Activated naive CD8-positive, alpha-beta T cell treated with anti-CD3 and anti-CD28 coated beads for 36 hours (primary cell): ENCODE measurements around the gene PIN1. TPM values are rescaled to one million over a fixed set of nuclear protein-coding genes. Genes with fewer than 3 reads are reported as not detected.
"Not testable (repeated sequence)": the region's sequence is repeated elsewhere in the genome, so short reads cannot be mapped to it uniquely, and the experiment has no call there.

Experiments
- DNase-seq: peaks from one replicate; pipeline ENCODE4 v3.0.0; 2021
- H3K27ac Mint-ChIP-seq: one replicate; pipeline ENCODE4 v1.8.0; 2022; ENCODE audit warnings: mild to moderate bottlenecking, moderate library complexity, mixed read lengths
- H3K27me3 Mint-ChIP-seq: one replicate; pipeline ENCODE4 v1.8.0; 2022; ENCODE audit warnings: mild to moderate bottlenecking, mixed read lengths
- H3K36me3 Mint-ChIP-seq: one replicate; pipeline ENCODE4 v1.8.0; 2021; ENCODE audit warnings: mild to moderate bottlenecking, mixed read lengths
- H3K4me1 Mint-ChIP-seq: one replicate; pipeline ENCODE4 v1.8.0; 2021; ENCODE audit warnings: mixed read lengths
- H3K4me3 Mint-ChIP-seq: one replicate; pipeline ENCODE4 v1.8.0; 2022; ENCODE audit warnings: mild to moderate bottlenecking, moderate library complexity, mixed read lengths
- H3K9me3 Mint-ChIP-seq: one replicate; pipeline ENCODE4 v1.8.0; 2022; ENCODE audit warnings: mixed read lengths
- total RNA-seq, 2 experiments: library from RNA; stranded (reverse); gene quantifications; one replicate each; pipeline ENCODE4 v1.2.3, GENCODE V29; 2021

PIN1 gene
- total RNA-seq, 2 experiments from 2014 or later: 85.5 to 90.9 TPM

- Mint-ChIP-seq H3K27me3 (no peaks in the 10 kb centered on the region), H3K4me1 (peaks cover 21% of the 10 kb centered on the region), H3K27ac (no peak overlapping the region), H3K9me3 (no peaks in the 10 kb centered on the region), H3K4me3 (no peak overlapping the region), H3K36me3 (peaks cover 33% of the 10 kb centered on the region)
- DNase-seq: no peak
Measured at GRCh38 chr19:9838324-9838723, 3.2 kb downstream of the PIN1 start.

GRCh38 chr19:9839415-9839814, 4.3 kb downstream of the PIN1 start:
- Mint-ChIP-seq H3K27me3 (no peaks in the 10 kb centered on the region), H3K9me3 (no peaks in the 10 kb centered on the region), H3K36me3 (peaks cover 42% of the 10 kb centered on the region), H3K27ac (no peak overlapping the region), H3K4me3 (no peak overlapping the region), H3K4me1 (peaks cover 20% of the 10 kb centered on the region)
- no peak for DNase-seq

GRCh38 chr19:9842834-9843625, 7.9 kb downstream of the PIN1 start:
- Mint-ChIP-seq H3K27ac (no peak overlapping the region), H3K4me1 (peaks cover 16% of the 10 kb centered on the region), H3K9me3 (no peaks in the 10 kb centered on the region), H3K36me3 (peaks cover 45% of the 10 kb centered on the region), H3K27me3 (no peaks in the 10 kb centered on the region), H3K4me3 (no peak overlapping the region)
- DNase-seq: no peak

- H3K27me3 Mint-ChIP-seq, H3K9me3 Mint-ChIP-seq, H3K27ac Mint-ChIP-seq, DNase-seq, H3K4me3 Mint-ChIP-seq: not testable (repeated sequence)
- Mint-ChIP-seq H3K4me1 (peaks cover 15% of the 10 kb centered on the region), H3K36me3 (peaks cover 45% of the 10 kb centered on the region)
Measured at GRCh38 chr19:9843626-9844273, 8.6 kb downstream of the PIN1 start.

GRCh38 chr19:9847087-9847671, 12.1 kb downstream of the PIN1 start:
- no peak overlapping the region for H3K4me3 Mint-ChIP-seq

GRCh38 chr19:9848060-9848459, 12.9 kb downstream of the PIN1 start:
- no peaks in the 10 kb centered on the region for H3K9me3 Mint-ChIP-seq
- peaks cover 13% of the 10 kb centered on the region for H3K4me1 Mint-ChIP-seq
- no peaks in the 10 kb centered on the region for H3K27me3 Mint-ChIP-seq
- H3K4me3 Mint-ChIP-seq: no peak overlapping the region
- no peak overlapping the region for H3K27ac Mint-ChIP-seq
- H3K36me3 Mint-ChIP-seq: peaks cover 20% of the 10 kb centered on the region
- DNase-seq: no peak

More at GRCh38 chr19:9847087-9847671, 12.1 kb downstream of the PIN1 start:
- Mint-ChIP-seq H3K27me3 (no peaks in the 10 kb centered on the region), H3K4me1 (peaks cover 12% of the 10 kb centered on the region), H3K27ac (no peak overlapping the region), H3K9me3 (no peaks in the 10 kb centered on the region), H3K36me3 (peaks cover 28% of the 10 kb centered on the region)
- DNase-seq: peak; percentile 55

- Mint-ChIP-seq H3K4me3 (no peak overlapping the region), H3K4me1 (peaks cover 15% of the 10 kb centered on the region), H3K36me3 (peaks cover 14% of the 10 kb centered on the region), H3K27ac (no peak overlapping the region), H3K27me3 (no peaks in the 10 kb centered on the region), H3K9me3 (no peaks in the 10 kb centered on the region)
- no peak for DNase-seq
Measured at GRCh38 chr19:9848762-9849161, 13.6 kb downstream of the PIN1 start.

- Mint-ChIP-seq H3K36me3 (peaks cover 9% of the 10 kb centered on the region), H3K9me3 (no peaks in the 10 kb centered on the region), H3K27ac (no peak overlapping the region), H3K27me3 (no peaks in the 10 kb centered on the region), H3K4me1 (peaks cover 17% of the 10 kb centered on the region), H3K4me3 (no peak overlapping the region)
- no peak for DNase-seq
Measured at GRCh38 chr19:9849791-9850190, 14.7 kb downstream of the PIN1 start.

- Mint-ChIP-seq H3K9me3 (no peaks in the 10 kb centered on the region), H3K27me3 (no peaks in the 10 kb centered on the region), H3K36me3 (peaks cover 3% of the 10 kb centered on the region), H3K4me1 (peaks cover 17% of the 10 kb centered on the region), H3K4me3 (no peak overlapping the region), H3K27ac (no peak overlapping the region)
- DNase-seq: no peak
Measured at GRCh38 chr19:9850235-9850959, 15.3 kb downstream of the PIN1 start.

- Mint-ChIP-seq H3K4me1 (peaks cover 34% of the 10 kb centered on the region), H3K36me3 (peaks cover 9% of the 10 kb centered on the region), H3K9me3 (no peaks in the 10 kb centered on the region), H3K27ac (no peak overlapping the region), H3K27me3 (no peaks in the 10 kb centered on the region), H3K4me3 (no peak overlapping the region)
- DNase-seq: no peak
Measured at GRCh38 chr19:9854282-9854846, 19.2 kb downstream of the PIN1 start.

GRCh38 chr19:9856609-9857008, 21.5 kb downstream of the PIN1 start:
- H3K36me3 Mint-ChIP-seq: peaks cover 9% of the 10 kb centered on the region
- no peaks in the 10 kb centered on the region for H3K27me3 Mint-ChIP-seq
- peaks cover 47% of the 10 kb centered on the region for H3K4me1 Mint-ChIP-seq
- no peaks in the 10 kb centered on the region for H3K9me3 Mint-ChIP-seq
- peak overlapping the region; percentile 59 for H3K4me3 Mint-ChIP-seq
- H3K27ac Mint-ChIP-seq: peak overlapping the region; percentile 86
- DNase-seq: no peak

GRCh38 chr19:9857076-9857721, 22.1 kb downstream of the PIN1 start:
- Mint-ChIP-seq H3K36me3 (peaks cover 9% of the 10 kb centered on the region), H3K27ac (peak overlapping the region; percentile 86), H3K27me3 (no peaks in the 10 kb centered on the region), H3K4me3 (peak overlapping the region; percentile 75), H3K4me1 (peaks cover 53% of the 10 kb centered on the region), H3K9me3 (no peaks in the 10 kb centered on the region)
- no peak for DNase-seq

- Mint-ChIP-seq H3K27me3 (no peaks in the 10 kb centered on the region), H3K9me3 (no peaks in the 10 kb centered on the region)
Measured at GRCh38 chr19:9857920-9858746, 23.0 kb downstream of the PIN1 start.

GRCh38 chr19:9858766-9859165, 23.6 kb downstream of the PIN1 start:
- DNase-seq: no peak
- peak overlapping the region; percentile 16 for H3K27ac Mint-ChIP-seq
- no peak overlapping the region for H3K4me3 Mint-ChIP-seq
- peaks cover 8% of the 10 kb centered on the region for H3K36me3 Mint-ChIP-seq
- H3K27me3 Mint-ChIP-seq: no peaks in the 10 kb centered on the region
- no peaks in the 10 kb centered on the region for H3K9me3 Mint-ChIP-seq
- peaks cover 65% of the 10 kb centered on the region for H3K4me1 Mint-ChIP-seq

More at GRCh38 chr19:9857920-9858746, 23.0 kb downstream of the PIN1 start:
- no peak for DNase-seq
- H3K36me3 Mint-ChIP-seq: peaks cover 9% of the 10 kb centered on the region
- peak overlapping the region; percentile 86 for H3K27ac Mint-ChIP-seq
- H3K4me1 Mint-ChIP-seq: peaks cover 60% of the 10 kb centered on the region
- H3K4me3 Mint-ChIP-seq: peak overlapping the region; percentile 75
